Muscle of back (tissue), 11 donors: ENCODE results near the gene IQCH. TPM values are rescaled to one million over a fixed set of nuclear protein-coding genes. Genes with fewer than 3 reads are reported as not detected.
A peak's percentile ranks its signal among the peaks of the same experiment; 100 is the strongest.

ENCODE experiments used
- DNase-seq, 3 donors: peaks; one replicate each; pipeline versions ENCODE4 v3.0.0 to v3.0.0-alpha.2; 2013
- polyA plus RNA-seq, 10 donors: library from polyadenylated mRNA; unstranded; fragments of 120-200 nt; gene quantifications; one replicate each; pipeline ENCODE4 v1.2.1, GENCODE V29; 2013; ENCODE audit not compliant: insufficient read length in 10 of 10

Gene IQCH
- polyA plus RNA-seq, 10 donors = 0.62 to 1.5 (median 1.1) TPM

DNA sequence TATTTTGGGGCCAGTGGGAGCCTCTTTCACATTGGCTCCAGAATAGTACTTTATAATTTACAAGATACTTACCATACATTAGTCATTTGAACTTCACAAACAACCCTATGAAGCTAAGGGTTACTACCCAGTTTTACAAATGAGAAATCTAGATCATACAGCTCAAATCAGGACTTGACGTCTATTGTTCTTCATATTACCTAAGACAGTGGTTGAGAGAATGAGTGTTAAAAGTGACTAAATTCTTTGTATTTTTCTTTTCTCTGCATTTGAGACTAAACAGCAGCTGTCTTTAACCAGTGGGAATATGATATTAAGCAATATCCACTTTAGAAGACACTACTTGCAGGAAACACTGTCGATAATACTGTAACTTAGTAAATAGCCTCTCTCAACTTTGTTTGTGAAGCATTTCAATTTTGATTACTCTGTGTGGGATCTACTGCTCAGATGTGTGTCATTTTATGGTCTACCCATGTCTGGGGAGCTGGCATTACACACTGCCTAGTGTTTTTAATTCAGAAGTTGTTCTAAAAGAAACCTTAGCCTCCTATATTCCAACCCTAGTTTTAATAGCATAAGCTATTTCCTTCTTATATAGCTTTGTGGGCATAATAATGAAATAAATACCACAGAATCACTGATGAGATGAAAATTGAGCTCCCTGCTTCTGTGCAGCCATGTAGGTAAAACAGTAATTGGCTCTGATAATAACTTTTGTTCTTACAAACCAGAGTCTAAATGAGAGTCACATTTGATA, 45.9 kb downstream of the IQCH start:
- peak in 1 of 3 donors; percentile 30 for DNase-seq

DNA sequence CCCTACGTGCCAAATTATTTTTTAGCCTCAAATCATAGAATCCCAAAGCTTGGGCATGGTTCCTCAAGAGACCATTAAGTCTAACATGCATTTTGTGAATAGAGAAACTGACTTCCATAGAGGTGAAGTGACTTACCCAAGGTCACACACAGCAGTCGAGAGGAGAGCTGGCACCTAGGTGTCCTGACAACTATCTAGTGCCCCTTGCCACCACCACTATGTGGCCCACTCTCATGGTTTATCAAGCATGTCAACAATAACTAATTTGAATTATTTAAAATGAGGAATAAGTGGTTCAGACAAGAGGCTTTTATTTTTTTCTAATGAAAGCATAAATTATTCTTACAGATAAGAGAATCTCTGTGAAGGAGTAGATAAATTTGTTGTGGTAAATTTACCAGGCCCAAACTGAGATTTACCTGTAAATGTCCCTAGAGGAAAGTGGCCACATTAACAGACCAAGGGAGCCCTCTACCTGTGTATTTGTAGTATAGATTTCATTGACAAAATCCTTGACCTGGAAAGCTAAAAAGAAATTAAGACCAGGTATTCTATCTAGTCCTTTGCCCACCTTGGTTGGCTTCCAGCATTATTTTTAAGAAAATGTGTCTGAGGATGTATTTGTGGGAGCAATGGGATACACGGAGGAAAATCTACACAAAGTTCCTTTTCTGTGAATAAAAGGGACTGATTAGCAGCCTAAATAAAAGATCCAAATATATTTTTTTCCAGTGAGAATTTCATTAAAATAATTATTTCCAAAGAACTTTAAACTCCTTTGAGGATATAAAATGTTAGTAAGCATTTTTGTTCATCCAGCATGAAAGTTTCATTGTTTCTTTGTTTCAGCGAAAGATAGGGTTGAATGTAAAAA, 49.1 kb downstream of the IQCH start:
- DNase-seq = no peak

DNA sequence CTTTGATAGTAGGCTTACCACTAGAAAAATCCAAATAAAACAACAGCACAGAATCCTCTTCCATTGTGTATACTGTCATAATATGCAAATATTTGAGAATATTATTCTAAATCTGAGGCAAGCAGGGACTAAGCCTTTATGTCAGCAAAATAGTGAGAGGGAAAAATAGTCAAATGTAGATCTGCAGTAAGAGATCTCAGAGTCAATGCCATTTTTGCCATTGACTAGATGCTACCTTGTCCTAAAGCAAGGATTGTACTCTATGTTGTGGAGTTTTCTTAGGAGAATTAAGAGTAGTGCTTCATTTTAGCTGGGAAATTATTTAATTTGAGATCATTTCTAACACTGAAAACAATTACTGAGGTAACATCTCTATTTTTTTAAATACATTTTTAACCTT, 50.2 kb downstream of the IQCH start:
- DNase-seq = no peak

DNA sequence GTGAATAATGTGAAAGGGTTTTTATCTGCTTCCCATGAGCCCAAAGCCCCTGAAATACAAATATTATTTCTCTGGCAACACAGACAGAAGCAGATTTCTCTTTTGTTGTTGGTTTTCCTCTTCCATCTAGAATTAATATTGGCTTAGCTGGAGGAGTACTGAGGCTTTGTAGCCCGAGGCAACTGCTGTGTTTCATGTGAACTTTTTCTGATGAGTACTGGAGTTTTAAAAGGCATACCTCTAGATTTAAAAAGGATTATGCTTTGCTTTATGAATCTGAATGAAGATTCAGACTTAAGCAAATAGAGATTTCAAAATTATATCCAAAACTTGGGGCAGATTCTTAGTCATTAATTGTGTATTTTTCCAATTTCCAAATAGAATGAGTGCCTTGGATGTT, 50.9 kb downstream of the IQCH start:
- no peak for DNase-seq

DNA sequence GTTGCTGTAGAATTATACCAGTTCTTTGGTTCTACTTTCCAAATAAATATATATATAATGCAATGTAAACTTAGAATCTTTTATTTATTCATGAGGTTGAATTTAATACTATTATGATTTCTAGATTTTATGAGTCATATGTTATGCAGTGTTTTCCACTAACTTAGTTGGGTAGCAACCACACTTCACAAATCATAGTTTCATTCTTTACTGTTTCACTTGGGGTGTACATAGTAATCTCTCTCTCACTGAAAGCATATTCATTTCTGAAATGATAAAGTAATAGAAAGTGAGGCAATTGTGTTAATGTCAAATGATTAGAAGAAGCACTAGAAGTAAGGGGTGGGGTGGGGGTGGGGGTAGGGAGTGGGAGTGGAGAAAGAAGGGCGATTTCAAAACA, 52.6 kb downstream of the IQCH start:
- no peak for DNase-seq

DNA sequence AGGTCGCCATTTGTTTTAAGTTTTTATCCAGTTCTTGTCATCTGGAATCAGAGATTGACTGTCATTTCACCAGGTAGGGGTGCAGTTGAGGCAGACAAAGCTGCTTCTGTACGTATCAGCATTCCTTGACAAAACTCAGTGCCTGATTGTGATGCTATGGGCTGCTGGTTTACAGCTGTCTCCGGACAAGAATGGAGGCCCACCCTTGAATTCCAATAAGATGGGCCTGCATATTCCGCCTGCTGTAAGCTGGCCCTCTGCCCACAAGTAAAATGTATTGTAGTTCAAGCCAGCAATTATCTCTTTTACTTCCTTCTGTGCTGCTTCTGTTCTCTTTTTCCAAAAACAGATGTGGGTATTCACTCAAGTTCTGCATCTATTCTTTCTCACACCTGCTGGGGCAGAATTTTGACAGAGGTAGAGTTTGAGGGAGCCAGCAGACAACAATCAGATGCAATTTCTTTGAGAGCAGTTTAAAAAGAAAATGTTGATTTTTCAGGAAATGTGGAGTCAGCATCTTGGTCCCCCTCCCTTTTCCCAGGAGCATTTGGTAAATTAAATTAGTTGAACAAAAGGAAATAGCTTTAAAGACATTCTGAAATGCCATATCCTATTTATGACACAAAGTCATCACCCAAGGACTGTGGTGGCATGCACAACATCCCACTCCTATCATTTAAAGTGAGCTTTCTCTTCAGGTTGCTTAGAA, 53.5 kb downstream of the IQCH start:
- peak in 1 of 3 donors; percentile 32 for DNase-seq

DNA sequence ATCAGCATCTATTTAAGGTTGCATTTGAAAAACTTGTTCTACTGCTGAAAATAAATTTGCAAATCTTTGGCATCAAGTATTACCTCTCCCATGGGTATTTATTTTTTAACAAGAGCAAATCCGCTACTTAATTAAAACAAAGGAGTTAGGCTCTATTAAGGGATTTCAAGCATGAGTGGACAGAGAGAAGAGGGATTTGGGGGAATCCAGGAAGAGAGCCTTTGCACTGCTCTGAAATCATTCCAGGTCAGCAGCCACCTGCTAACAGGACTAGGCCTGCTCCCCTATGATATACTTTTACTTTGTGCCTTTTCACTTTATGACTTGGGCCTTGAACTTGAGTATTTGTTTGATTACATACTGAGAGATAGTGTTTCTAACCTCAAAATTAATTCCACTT, 57.1 kb downstream of the IQCH start:
- no peak for DNase-seq

DNA sequence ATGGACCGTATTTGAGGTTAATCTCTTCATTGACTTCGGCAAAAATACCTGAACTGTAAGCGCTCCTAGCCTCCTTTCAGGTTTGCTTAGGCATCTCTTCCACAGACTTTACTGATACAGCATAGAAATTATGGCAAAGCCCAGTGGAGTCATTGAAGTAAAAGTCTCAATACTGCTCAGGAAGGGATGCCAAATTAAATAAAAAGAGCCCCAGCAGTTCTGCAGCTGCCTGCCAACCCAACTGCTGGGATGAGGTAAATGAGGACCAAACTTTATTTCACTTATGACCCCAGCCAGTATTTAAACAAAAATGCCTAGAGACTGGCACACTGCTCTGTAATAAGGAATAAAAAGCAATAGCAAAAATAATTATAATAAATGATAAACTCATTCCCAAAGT, 65.4 kb downstream of the IQCH start:
- no peak for DNase-seq

DNA sequence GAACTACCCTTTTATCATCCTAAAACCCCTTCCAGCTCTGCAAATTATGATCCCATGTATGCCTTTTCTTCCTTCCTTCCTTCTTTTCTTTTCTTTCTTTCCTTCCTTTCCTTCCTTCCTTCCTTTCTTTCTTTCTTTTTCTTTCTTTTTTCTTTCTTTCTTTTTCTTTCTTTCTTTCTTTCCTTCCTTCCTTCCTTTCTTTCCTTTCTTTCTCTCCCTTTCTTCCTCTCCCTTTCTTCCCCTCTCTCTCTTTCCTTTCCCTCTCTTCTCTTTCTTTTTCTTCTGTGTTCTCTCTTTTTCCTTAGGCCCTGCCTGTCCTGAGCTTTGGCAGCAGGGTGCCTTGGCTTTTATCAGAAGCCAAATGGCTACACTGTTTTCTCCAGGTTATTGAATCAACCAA, 66.8 kb downstream of the IQCH start:
- DNase-seq = no peak

DNA sequence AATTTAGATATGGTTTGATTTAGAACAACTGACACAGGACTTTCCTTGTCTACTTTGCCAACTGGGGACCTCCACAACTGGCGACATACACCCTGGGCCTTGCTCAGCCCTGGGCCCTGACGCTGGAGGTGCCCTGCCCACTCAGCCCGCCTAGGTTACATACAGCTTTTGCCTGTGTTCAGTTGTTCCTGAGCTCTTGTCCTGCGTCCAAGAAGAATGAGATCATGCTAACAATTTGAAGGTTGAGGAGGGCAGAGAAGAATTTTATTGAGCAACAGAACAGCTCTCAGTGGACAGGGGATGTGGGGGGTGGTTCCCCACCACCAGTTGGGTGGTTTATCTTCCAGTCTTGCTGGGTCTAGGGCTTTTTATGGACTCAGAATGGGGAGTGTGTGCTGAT, 67.9 kb downstream of the IQCH start:
- DNase-seq = no peak

DNA sequence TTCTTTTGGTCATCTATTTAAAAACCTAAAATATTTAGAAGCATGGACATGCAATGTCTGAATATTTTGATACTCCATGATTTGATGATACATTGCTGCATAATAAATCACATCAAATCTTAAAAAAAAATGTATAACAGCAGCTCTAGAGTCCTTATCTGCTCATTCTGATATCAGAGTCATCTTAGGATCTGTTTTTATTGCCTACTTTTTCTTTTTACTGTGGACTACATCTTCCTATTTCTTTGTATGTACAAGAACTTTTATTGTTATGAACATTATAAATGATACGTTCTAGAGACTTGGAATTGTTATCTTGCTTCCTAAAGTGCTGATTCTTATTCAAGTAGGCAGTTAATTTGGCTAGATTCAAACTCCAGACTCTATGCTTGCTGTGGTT, 72.7 kb downstream of the IQCH start:
- DNase-seq = no peak

DNA sequence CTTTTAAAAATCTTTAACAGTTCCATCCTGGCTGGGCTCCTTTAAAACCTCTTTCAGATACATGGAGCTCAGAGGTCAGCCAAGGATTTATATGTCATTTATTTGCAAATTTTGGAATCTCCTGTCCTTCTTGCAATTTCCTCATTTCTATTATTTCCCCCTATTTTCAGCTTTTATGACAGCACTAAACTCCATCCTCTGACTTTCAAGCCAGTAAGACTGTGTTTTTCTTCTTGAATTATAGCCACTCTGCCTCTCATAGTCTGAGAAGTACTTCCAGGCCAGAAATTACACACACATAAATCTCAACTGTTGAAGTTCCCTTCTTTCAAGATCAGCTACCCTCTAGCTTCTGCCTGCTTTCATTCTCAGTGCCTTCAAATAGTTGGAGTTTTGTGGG, 73.2 kb downstream of the IQCH start:
- DNase-seq = no peak

DNA sequence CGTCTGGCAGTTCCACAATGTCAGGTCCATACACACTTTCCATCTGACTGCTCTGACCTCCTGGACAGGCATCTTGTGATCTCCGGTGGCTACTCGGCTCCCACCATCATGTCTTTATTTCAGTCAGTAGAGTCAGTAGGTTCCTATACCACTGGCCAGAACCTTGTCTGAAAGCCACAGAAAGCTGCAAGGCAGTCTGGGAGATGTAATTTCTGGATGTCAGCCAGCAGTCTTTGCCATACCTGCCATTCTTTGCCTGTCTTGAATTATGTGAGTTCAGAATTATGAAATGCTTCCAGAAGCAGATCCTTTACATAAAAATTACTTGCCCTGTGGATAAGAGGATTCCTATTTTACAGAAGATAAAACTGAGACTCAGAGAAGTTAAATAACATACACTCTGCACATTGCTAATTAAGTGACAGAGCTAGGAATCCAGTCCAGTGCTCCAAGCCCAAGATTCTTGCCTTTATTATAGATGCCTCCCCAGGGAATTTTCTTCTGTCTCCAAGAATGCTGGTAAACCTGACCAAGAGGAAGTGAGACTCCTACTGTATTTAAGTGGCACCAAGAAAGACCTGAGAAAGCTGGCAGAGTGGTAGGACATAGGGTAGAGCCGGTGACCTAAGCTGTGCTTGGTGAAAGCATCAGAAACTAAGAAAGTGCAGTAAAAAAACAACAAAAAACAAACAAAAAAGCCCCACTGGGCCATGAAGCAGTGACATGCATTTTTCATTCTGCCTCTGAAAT, 75.6 kb downstream of the IQCH start:
- no peak for DNase-seq

DNA sequence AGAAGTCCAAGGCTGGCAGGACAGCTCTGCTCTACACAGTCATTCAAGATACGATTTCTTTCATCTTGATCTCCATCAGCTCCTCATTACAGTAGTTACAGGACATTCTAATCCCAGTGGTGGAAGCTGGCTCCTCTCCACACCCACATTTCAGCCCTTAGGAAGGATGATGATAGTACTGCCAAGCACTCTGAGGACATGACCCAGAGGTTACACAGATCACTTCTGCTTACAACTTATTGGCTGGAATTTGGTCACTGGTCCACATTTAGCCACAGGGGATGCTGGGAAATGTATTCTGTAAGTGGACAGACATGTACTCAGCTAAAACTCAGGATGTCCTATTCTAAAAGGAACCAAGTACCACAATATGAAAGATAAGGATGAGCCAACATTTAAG, 77.1 kb downstream of the IQCH start:
- no peak for DNase-seq

DNA sequence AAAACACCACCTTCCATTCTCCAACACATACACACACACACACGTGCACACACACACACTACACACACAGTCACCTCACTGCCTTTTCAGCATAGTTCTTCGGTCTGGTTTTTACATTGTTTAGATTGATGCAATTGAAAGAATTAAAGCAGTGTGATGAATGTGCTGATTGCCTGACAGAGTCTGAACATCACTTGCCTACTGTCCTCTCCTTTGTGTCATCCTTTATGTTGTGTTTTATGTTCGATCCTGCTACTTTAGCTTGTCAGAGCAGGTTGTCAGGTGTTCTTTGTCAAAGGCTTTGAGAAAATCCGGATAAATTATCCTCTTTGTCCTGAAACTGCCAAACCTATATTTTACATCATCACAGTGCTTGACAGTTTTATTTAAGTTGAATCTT, 80.4 kb downstream of the IQCH start:
- DNase-seq = no peak

DNA sequence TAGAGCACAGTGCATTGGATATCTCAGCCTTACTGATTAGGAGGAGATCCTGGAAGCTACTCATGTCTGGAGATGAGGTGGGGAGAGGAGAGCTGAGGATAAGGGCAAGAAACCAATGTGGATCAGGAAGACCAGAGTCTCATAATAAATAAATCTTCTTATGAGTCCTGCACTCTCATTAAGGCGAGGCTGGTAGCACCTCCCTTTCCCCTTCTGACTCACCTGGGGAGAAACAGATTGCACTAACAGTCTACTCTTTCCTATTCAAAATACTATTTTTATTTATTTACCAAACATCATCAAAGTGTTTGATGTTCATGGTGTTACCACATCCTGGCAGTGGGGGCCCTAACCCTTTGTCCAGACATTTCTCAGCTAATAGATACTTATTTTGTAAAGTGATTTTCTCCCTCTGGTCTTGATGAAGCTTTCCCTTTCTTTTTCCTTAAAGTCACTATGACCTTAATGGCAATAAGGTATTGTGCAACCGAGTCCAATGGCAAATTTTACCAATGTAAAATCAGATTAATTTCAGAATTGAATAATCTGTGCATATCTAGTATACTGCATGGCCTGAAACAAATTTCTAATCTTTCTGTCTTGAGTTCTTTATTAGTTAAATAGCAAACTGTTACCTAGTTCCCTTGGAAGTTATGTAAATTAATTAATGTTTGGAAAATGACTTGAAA, 81.1 kb downstream of the IQCH start:
- DNase-seq = no peak

DNA sequence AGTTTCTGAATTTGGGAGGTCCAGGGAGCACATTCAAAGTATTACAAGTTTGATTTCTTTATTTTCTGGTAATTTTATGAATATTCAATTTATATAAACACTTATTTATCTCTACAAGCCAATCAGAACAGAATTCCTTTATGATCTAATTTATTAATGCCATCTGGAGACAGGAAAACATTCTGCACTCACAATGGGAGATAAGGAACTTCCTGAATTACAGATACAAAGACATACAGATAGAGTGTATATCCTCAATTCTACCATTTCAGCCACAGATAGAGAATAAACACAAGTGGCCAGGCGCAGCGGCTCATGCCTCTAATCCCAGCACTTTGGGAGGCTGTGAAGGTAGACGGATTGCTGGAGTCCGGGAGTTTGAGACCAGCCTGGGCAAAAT, 86.0 kb downstream of the IQCH start:
- no peak for DNase-seq

DNA sequence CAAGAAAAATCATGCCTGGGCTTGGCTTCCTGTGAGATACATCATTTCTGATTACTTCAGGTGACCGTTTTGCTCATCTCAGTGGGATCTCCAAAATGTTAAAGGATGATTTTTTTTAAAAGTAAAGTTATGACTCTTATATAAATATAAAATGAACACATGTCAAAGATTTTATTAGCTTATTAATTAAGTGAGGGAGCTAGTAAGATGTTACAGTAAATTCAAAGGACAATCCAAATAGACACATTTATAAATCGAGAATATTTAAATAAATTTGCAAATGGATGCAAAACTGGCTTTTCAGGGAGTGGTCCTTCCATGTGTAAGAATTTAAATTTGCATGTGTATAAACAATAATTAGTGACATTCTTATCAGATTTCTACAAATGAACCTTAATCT, 87.0 kb downstream of the IQCH start:
- DNase-seq = no peak

DNA sequence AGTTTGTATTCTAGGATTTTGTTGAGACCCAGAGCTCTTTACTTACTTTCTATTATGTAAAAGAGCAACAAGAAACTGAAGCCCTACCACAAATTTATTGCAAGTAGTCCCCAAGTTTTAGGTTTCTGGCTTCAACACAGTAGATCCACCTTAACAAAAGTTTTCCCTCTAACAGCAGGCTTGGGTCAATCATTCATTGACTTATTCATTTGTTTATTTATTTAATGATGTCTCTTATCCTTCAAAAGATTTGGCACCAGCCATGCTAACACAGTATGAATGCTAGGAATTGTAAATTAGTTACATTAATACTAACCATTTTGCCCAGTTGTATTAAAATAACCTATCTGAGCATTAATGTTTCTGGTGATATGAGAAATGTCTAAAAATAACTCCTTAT, 88.6 kb downstream of the IQCH start:
- DNase-seq = no peak

DNA sequence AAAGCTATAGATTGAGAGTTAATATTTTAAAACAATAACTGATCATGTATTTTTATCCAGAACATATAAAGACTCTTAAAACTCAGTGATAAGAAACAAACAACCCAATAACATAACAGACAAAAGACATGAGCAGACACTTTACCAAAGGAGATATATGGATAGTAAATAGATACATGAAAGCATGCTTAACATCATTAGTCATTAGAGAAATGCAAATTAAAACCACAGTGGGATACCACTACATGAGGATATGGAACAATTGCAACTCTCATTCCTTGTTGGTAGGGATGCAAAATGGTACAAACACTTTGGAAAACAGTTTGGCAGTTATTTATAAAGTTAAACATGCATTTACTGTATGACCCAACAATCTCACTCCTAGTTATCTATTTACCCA, 95.0 kb downstream of the IQCH start:
- no peak for DNase-seq

DNA sequence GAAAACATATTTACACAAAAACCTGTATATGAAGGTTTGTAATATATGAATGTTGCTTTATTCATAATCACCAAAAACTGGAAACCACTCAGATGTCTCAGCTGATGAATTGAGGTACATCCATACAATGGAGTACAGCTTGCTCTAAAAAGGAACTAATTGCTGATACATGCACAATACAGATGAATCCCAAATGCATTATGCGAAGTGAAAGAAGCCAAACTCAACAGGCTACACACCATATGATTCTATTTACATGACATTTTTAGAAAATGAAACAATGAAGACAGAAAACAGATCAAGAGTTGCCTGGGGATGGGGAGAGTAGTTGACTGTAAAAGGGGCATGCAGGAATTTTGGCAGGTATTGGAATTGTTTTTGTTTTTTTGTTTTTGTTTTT, 95.5 kb downstream of the IQCH start:
- DNase-seq = no peak
